Epidermal melanocyte (primary cell): ENCODE measurements around the gene ATP6V1B1.

ENCODE experiments used
- DNase-seq: peaks from one replicate; pipeline ENCODE4 v3.0.0; 2011; ENCODE audit warnings: low spot score; ENCODE audit not compliant: insufficient read length

The ATP6V1B1 gene

DNA sequence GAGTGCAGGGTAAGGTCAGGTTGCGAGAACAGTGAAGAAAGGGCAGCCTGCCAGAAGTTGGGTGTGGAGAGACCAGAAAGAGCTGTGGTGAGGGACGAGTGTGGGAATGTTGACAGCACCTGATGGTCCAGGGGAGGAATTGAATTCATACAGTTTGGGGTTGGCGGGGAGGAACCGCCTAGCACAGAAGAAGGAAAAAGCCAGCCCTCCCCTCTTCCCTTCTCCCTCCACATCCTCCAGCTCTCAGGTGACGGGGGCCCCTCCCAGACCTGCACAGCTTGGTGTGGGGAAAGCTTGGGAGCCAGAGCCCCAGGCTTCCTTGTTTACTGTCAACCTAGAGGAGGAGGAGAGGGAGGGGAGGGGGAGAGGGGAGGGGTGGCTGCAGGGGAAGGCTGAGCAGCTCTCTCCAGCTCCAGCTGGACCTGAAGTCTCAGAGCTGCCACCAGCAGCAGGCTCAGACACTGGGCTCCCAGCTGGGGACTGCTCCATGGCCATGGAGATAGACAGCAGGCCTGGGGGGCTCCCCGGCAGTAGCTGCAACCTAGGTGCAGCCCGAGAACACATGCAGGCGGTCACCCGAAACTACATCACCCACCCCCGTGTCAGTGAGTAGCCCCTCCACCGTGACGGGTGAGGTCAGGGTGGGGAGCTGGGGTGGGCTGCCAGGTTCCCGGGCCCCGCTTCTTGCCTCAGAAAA lies at the start of gene ATP6V1B1:
TSS of gene ATP6V1B1 (plus strand) at position 433 of the 697 bp plus-strand sequence. CDS start at position 488, 55 bp downstream.
- no peak for DNase-seq

- no peak for DNase-seq
Observed at GRCh38 chr2:70886541-70886987, 49.1 kb upstream of the ATP6V1B1 start.

DNA sequence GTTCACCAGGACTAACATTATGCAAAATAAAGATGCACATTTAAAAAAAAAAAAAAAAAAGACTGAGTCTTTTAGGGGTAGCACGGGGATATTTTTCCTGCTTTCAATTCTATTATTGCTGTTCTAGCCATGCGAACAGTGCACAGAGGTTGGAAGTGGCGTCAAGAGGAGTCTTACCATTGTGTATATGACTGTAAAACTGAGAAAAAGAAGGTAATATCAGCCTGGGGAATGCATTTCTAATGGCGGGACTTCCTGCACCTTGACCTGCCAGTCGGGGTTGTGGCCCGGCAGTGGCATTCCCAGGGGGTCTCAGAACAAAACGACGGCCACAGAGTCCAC lies 48.5 kb upstream of the ATP6V1B1 start:
- no peak for DNase-seq

DNA sequence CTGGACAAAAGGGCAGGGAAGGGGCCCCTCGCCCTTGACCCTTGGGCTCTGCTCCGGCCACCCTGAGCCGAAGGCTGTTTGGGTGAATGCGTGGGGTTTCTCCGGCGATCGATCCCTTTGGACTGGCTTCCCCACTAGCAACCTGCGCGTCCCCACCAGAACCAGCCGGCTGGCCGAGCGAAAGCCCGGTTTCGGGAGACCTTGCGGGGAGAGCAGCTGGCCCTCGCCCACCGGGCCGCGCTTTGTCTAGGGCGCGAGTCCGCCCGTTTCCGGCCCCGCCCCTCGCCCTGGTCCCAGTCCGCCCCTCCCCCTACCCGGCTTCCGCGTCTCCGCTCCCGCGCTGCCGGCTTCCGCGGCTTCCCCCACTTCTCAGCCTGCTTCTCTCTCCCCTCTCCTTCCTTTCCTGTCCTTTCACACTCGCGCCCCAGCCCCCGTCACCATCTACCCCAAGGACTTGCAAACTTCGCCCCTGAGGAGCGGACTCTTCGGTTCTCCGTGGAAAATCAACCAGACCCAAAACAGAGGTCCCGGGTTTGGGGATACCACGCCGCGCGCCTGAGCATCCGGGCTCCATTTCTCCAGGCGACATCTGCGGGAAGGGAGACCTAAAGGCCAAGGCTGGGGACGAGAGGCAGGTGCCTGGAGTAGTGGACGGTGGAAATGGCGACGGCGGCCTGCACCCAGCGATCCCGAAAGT lies 48.0 kb upstream of the ATP6V1B1 start:
- DNase-seq, result no peak

GRCh38 chr2:70888366-70888922 lies 47.3 kb upstream of the ATP6V1B1 start:
- DNase-seq, result no peak

DNA sequence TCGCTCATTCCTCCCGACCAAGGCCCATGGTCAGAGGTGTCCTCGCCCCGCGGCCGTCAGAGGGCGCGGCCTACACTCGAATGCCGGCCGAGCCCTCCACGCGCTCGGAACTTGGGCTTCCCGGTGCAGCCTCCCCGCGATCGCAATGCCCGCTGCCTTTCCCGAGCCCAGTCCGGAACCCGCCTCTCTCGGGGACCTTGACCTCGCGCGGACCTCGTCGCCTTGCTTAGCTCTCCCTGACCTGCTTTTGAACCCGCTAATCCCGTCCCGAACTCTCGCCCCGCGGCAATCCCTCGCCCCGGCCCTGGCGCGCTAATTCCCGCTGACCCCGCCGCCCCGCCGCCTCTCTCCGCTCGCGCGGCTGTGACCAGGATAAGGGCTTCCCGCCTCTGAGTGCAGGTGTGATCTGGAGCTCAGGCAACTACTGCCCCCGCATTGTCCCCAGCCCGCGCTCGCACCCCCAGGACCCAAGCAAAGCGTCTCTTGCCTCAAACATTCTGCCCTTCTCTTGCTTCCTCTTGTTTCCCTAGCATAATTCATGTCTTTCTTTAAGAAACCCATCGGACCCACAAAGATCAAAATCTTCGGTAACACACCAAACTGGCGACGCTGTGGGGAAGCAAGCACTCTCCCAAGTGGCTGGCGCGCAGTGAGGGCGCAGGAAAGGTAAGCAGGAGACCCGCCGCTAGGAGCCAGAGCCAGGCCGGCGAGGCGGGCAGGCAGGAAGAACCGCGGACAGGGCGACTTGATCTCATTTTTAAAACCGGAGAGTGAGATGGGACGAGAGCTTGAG lies 46.6 kb upstream of the ATP6V1B1 start:
- no peak for DNase-seq

GRCh38 chr2:70889716-70890037 lies 46.0 kb upstream of the ATP6V1B1 start:
- DNase-seq, result no peak

DNA sequence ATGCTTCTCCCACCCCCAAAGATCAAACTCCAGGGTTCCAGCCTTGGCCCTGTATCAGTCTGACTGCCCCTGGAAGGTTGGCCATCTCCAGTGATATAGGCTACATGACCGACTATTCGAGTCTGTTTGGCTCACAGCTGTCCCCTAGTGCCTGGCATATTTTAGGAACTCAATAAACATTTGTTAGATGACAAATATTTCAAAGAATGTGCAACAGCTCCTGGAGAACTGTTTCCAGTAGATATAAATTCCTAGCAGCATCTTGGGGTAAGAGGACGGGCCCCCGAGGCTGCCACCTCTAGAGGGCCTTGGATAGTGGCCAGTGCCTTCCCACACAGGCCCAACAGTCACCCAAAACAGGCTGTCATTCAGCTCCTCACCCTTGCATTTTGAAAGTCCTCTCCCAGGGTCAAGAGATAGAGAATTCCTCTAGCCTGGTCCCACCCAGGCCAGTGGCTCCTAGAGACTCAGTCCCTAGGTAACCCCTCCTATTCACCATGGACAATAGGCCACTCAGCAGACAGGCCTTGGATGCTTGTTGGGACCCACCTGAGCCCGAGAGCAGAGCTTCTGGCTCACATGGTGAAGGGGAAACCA lies 45.1 kb upstream of the ATP6V1B1 start:
- DNase-seq, result no peak

DNA sequence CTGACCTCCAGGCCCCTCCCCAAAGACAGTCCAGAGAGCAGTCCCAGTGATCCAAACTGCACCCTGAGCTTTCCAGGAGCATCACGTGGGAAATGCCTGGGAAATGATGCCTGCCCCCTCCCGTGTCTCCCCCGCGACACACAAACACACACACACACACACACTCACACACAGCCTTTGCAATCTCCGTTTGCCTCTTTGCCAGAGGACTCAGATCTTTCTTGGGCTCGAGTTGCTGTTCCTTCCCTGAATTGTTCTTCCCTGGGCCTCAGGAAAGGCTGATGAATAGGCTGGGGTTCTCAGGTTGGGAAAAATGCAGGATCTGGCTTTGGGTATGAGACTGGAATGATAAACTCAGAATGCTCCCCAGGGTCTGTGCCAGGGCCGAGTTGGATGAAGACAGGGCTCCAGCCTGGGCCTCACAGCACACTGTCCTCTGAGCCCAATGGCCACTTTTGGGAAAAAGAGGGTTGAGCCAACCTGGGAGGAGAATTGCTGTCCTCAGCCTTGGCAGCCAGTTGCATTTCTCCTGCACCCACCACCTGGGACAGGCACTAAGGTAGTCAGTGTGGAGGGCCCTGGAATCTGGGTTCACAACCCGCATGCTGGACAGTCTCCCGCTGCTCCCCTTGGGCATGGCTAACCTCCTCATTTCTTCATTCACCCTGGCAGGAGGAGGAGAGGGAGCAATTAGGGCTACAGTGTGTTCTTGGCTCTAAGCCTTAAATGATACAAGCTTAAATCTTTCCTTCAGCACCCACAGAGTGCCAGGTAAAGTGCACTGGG lies 43.9 kb upstream of the ATP6V1B1 start:
- DNase-seq, result no peak

- no peak for DNase-seq
Observed at GRCh38 chr2:70892750-70893149, 43.0 kb upstream of the ATP6V1B1 start.

GRCh38 chr2:70893186-70893585 lies 42.5 kb upstream of the ATP6V1B1 start:
- no peak for DNase-seq

GRCh38 chr2:70894765-70895164 lies 40.9 kb upstream of the ATP6V1B1 start:
- no peak for DNase-seq

DNA sequence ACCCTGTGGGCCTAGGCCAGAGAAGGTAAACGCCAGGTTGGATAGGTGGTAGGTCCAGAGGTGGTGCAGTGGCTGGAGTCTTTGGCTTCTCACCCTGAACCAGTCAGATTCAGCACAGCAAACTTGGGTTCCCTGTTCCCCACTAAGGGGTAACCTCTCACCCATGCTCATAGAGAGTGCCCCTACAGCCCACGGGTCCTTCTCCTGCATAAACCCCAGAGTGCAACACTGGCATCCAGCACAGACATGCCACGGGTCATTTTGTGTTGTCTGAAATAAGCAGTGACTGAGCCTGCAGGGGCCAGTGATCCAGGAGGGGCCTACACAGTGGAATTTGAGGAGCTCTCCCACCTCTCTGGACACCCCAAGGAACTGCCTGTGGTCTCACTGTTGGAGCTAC lies 40.5 kb upstream of the ATP6V1B1 start:
- no peak for DNase-seq

DNA sequence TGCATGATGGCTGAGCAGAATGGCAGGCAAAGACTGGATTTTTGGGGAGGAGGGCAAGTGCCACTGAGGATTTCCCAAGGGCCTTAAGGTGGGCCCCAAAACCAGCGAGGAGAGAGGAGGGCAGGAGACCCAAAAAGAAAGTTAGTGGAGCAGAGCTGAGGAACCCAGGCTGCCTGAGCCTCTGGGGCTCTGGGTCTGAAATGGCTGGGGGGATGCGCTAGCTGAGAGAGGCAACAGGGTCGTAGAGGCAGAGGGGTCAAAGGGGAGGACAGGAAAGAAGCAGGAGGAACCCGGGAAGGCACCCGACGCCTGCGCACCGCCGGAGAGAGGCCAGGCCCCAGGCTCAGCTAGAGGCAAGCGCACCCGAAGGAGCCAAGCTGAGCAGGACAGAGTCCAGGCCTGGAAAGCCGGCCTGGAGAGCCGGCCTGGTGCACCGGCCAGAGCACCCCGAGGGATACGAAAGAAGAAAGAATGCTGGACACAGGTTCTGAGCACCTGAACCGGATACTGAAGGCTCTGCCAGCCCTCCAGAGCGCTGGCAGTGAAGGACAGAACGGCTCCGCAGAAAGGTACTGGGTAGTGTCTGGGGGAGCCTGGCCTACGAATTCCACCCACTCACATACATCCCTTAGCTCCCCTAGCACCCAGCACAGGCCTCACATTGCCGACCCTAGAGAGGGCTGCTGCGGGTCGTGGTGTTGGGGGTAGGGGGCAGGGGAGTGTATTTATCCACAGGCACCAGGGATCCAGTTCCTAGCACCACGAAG lies 39.5 kb upstream of the ATP6V1B1 start:
- no peak for DNase-seq

DNA sequence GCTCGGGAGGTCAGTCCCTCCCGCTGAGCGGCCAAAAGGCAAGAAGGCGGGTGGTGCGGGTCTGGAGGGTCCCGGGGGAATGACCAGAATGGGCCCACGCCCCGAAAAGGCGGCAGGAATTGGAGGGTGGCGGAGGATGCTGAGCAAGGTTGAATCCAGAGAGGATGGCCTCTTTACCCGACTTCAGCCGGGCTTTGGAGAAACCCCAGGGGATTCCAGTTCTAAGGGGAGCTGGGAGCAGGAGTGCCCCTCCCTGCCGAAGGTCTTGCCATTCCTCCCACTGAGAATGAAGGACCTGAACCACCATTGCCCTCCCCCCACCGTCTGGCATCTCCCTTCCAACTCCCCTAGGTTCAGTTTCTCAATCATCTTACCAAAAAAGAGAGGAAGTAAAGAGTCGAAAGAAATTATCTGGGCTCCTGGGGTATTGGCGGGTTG lies 38.9 kb upstream of the ATP6V1B1 start:
- no peak for DNase-seq

GRCh38 chr2:70897203-70897976 lies 38.3 kb upstream of the ATP6V1B1 start:
- no peak for DNase-seq

GRCh38 chr2:70897977-70898226 lies 37.8 kb upstream of the ATP6V1B1 start:
- DNase-seq, result no peak

DNA sequence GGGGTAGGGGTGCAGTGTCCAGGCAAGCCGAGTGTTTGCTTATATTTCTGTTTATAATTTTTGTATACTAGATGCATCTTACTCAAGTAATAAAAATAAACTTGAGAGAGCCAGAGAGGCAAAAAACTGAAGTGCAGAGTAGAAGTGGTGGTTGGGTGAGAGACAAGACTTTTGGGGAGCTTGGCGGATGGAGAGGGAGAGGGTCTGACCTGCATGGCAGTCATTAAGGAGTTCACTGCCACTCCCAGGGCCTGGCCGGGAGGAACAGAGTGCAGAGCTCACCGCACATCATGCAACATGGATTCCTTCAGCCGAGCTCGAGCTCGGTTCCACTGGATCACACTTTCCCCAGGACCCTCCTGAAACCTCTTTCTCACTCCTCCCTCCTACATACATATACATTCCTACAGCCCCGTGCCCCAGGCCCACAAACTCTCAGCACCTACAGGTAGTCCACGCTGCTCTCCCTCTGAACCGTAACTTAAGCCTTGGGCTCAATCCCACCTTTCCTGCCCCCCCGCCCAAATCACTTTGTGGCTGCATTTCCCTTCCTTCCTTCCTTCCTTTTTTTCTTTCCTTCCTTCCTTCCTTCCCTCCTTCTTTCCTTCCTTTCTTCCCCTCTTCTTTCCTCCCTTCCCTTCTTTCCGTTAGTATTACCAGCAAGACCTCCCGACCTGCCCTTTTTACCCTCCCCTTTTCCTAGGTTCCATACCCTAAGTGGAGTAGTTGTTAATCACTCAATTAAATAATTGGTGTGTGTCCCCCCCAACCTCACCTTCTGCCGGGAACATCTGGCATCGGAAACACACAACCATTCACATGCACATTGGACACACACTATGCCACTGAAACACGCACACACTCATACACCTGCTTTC lies 37.1 kb upstream of the ATP6V1B1 start:
- DNase-seq, result no peak
